ENCODE results near the gene PDZD2. TPM values are rescaled to one million over a fixed set of nuclear protein-coding genes. Genes with fewer than 3 reads are reported as not detected.
A peak's percentile ranks its signal among the peaks of the same experiment; 100 is the strongest.

The PDZD2 gene
- polyA plus RNA-seq, 3 donors: 0.10 TPM; not detected in 2

- no peaks in the 10 kb centered on the region for H3K79me2 ChIP-seq (ENCODE audit: insufficient read depth, low read length)
- no peak overlapping the region for H3K4me3 ChIP-seq (replicated peaks in 1 of 3; ENCODE audit: low read depth in 2 of 3, low read length in 3 of 3)
- no peaks in the 10 kb centered on the region for H4K20me1 ChIP-seq (ENCODE audit: insufficient read depth, low read length)
- H3K36me3 ChIP-seq (replicated peaks in 1 of 2; ENCODE audit: control insufficient read depth in 1 of 2, insufficient read depth in 2 of 2, low read length in 2 of 2): no peaks in the 10 kb centered on the region
- Mint-ChIP-seq H3K4me3 (no peak overlapping the region), H3K36me3 (no peaks in the 10 kb centered on the region), H3K9me3 (peaks cover 2 to 44% (median 12%) of the 10 kb centered on the region in 7 donors), H3K4me1 (no peaks in the 10 kb centered on the region), H3K27me3 (ENCODE audit: low read depth in 3 of 3) (peaks cover under 1 to 4% (median 3%) of the 10 kb centered on the region in 3 donors), H3K27ac (peak overlapping the region in 1 of 7 donors; percentile 63)
- H3K9ac ChIP-seq (ENCODE audit: insufficient read depth, low read length, poor library complexity, severe bottlenecking): no peak overlapping the region
- peaks cover 0 to 19% of the 10 kb centered on the region in 2 donors for H3K9me3 ChIP-seq (replicated peaks in 1 of 2; ENCODE audit: control insufficient read depth in 1 of 2, insufficient read depth in 1 of 2, low read length in 2 of 2)
- TF ChIP-seq, protein P1, sequence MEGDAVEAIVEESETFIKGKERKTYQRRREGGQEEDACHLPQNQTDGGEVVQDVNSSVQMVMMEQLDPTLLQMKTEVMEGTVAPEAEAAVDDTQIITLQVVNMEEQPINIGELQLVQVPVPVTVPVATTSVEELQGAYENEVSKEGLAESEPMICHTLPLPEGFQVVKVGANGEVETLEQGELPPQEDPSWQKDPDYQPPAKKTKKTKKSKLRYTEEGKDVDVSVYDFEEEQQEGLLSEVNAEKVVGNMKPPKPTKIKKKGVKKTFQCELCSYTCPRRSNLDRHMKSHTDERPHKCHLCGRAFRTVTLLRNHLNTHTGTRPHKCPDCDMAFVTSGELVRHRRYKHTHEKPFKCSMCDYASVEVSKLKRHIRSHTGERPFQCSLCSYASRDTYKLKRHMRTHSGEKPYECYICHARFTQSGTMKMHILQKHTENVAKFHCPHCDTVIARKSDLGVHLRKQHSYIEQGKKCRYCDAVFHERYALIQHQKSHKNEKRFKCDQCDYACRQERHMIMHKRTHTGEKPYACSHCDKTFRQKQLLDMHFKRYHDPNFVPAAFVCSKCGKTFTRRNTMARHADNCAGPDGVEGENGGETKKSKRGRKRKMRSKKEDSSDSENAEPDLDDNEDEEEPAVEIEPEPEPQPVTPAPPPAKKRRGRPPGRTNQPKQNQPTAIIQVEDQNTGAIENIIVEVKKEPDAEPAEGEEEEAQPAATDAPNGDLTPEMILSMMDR (IDR thresholded peaks at IDR 0.05): no peak
- no peaks in the 10 kb centered on the region for H3K27me3 ChIP-seq (ENCODE audit: control insufficient read depth in 2 of 2, insufficient read depth in 2 of 2, low read length in 2 of 2)
- DNase-seq: no peak
- H3K27ac ChIP-seq (ENCODE audit: low read depth in 1 of 2, low read length in 2 of 2): no peak overlapping the region
- no peak overlapping the region for H3K4me2 ChIP-seq (replicated peaks; ENCODE audit: extremely low read depth, low read length, poor library complexity, severe bottlenecking)
- no peaks in the 10 kb centered on the region for H3K4me1 ChIP-seq (ENCODE audit: control insufficient read depth in 1 of 2, insufficient read depth in 2 of 2, low read length in 2 of 2)
- WGBS (ENCODE audit: insufficient coverage): no CpG with 5 or more reads among the region's 4 CpGs
- H2AFZ ChIP-seq (ENCODE audit: insufficient read depth, low read depth, low read length, poor library complexity, severe bottlenecking): no peak overlapping the region
- intact Hi-C loops (cut with micrococcal nuclease): no loop called here
Observed at GRCh38 chr5:31661257-31661656, 22.3 kb downstream of the PDZD2 start.

DNA sequence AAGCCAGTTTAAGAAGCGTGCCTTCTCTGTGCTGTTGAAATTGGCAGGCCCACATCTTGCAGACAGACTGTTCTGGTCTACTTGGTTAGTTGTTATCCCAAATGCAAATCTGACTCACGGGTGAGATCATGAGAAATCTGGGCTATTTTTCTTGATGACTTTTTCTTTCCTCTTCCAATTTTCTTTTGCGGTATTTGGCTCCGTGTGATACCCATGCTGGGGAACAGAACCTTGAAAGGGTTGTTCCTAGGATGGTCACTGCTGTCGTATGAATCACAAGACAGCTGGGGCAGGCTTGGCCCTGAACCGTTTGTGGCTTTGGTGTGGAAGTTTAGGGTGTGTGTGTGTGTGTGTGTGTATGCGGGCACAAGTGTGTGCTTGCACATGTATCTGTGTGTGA is 24.6 kb downstream of the PDZD2 start:
- Histone ChIP-seq H3K9me3 (replicated peaks in 1 of 2; ENCODE audit: control insufficient read depth in 1 of 2, insufficient read depth in 1 of 2, low read length in 2 of 2) (peaks cover 0 to 22% of the 10 kb centered on the region in 2 donors), H3K27me3 (ENCODE audit: control insufficient read depth in 2 of 2, insufficient read depth in 2 of 2, low read length in 2 of 2) (no peaks in the 10 kb centered on the region), H3K4me2 (replicated peaks; ENCODE audit: extremely low read depth, low read length, poor library complexity, severe bottlenecking) (no peak overlapping the region), H2AFZ (ENCODE audit: insufficient read depth, low read depth, low read length, poor library complexity, severe bottlenecking) (no peak overlapping the region), H3K9ac (ENCODE audit: insufficient read depth, low read length, poor library complexity, severe bottlenecking) (no peak overlapping the region), H3K36me3 (replicated peaks in 1 of 2; ENCODE audit: control insufficient read depth in 1 of 2, insufficient read depth in 2 of 2, low read length in 2 of 2) (no peaks in the 10 kb centered on the region), H4K20me1 (ENCODE audit: insufficient read depth, low read length) (no peaks in the 10 kb centered on the region), H3K27ac (ENCODE audit: low read depth in 1 of 2, low read length in 2 of 2) (no peak overlapping the region), H3K79me2 (ENCODE audit: insufficient read depth, low read length) (no peaks in the 10 kb centered on the region), H3K4me1 (ENCODE audit: control insufficient read depth in 1 of 2, insufficient read depth in 2 of 2, low read length in 2 of 2) (no peaks in the 10 kb centered on the region), H3K4me3 (replicated peaks in 1 of 3; ENCODE audit: low read depth in 2 of 3, low read length in 3 of 3) (no peak overlapping the region)
- H3K36me3 Mint-ChIP-seq: no peaks in the 10 kb centered on the region
- intact Hi-C loops (cut with micrococcal nuclease): no loop called here
- no peaks in the 10 kb centered on the region for H3K4me1 Mint-ChIP-seq
- H3K4me3 Mint-ChIP-seq: no peak overlapping the region
- H3K27me3 Mint-ChIP-seq (ENCODE audit: low read depth in 3 of 3): peaks cover 0 to 4% (median 4%) of the 10 kb centered on the region in 3 donors
- no peak overlapping the region for H3K27ac Mint-ChIP-seq
- WGBS (ENCODE audit: insufficient coverage): 79% methylated on average over 3 of the region's 7 CpGs
- no peak for DNase-seq
- peaks cover 2 to 51% (median 12%) of the 10 kb centered on the region in 7 donors for H3K9me3 Mint-ChIP-seq
- TF ChIP-seq, protein P1 (IDR thresholded peaks at IDR 0.05): no peak

Data from CD14-positive monocyte (primary cell).